NCI-H128 (cell line): ENCODE results near the gene KCNN3.

Experiments used
- DNase-seq: peaks from one replicate; lab custom pipeline; 2025; ENCODE audit not compliant: unreplicated experiment; lab: John Stamatoyannopoulos, UW

KCNN3 gene

DNA sequence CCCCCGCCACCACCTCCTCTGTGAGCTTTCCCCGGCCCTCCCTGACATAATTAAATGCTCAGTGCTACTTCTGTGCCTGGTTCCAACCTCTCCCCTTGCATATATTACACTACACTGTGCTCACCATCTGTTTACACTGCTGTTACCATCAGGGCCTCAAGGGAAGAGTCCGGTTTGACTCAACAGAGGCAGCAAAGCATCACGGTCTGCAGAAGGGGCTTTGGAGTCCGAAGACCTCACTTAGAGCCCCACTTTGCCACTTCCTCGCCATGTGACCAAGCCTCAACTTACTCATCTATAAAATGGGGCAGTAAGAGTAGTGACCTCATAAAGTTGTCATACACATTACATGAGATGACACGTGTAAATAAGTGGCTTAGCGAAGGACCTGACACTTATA is 27.4 kb downstream of the KCNN3 start:
- no peak for DNase-seq

DNA sequence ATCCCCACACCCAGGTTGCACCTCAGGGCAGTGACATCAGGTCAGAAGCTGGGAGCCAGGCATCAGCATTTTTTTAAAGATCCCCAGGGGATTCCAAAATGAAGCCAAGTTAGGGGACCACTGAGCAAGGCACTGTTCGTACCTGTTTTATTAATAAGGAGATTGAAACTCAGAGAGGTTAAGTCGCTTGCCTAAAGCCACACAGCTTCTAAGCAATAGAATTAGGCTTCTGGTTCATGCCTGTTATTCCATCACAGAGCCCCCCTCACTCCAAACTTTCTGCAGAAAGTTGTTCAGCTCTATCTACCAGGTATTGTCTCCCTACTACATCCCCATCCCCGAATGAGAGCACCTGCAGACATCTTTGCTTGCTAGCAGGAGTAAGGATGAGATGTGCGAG is 28.7 kb downstream of the KCNN3 start:
- no peak for DNase-seq

DNA sequence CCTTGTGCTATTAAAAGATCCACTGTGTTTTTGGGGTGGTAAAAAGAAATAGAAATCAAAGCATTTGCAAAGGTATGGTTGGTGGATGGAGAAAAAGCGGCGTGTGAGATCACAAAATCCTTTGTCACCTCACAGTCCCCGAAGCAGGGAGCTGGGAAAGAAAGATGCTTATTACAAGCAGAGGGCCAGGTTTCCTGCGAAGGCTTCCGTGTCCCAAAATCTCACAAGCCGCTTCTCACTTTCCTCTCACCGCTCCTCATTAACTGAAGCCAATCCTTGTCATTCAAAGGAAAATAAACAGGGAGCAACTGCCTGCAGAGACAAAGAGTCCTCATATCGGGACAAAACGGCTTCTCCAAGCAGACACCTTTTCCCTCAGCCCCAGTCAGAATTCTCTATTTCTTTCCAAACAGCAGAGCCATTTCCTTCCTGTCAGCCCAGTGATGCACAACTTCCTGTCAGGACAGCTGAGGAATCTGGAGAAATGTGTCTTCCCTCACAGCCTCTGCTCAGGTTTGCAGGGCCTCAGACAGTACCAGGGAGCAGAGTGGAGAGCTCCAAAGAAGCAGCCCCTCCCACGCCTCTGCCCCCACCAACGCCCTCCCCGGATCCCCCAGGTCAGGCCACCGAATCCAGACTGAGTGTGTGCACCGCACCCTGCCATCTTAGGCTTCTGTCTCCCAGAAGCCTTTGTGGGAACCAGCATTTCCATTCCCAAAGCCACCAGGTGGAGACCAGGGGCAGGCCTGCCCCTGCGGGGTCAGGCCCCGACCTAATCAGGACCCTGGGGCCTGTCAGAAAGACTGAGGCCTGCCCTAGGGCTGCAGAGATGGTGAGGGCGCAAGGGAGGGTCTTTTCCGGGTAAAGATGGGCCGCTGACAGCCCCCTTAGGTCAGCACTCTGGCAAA is 29.6 kb downstream of the KCNN3 start:
- no peak for DNase-seq

DNA sequence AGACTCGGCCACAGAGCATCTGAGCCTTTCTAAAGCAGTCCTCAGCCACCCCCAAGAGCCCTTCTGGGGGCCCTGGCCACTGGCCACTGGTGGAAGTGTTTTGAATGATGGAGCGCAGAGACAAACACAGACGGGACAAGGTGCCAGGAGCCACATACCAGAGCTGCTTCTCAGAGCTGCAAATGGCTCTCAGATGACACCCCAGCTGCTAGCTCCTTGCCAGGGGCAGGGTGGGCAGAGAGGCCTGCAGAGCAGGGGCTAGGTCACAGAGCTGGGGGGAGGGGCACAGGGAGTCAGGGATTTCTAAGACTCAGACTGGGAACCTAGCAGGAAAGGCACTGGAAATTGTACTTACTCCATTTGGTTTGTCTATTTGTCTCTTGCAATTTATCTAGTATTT is 30.4 kb downstream of the KCNN3 start:
- no peak for DNase-seq

DNA sequence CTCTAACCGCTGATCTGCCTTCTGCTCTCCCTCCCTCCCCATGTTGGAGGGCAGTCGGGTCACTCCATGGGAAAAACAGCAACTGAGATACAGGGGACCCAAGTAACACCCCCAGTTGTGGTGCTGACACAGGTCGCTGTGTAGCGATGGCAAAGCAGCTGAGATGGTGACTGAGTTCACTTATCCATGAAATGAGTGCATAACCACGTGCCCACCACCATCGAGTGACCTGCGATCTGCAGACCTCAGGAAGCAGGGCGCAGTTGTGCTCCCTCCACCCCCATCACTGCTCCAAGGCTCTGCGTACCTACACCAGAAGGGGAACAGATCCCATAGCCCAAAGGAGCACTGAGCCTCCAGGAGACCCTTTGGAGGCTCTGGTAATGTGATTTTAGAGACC is 31.1 kb downstream of the KCNN3 start:
- DNase-seq, result no peak

DNA sequence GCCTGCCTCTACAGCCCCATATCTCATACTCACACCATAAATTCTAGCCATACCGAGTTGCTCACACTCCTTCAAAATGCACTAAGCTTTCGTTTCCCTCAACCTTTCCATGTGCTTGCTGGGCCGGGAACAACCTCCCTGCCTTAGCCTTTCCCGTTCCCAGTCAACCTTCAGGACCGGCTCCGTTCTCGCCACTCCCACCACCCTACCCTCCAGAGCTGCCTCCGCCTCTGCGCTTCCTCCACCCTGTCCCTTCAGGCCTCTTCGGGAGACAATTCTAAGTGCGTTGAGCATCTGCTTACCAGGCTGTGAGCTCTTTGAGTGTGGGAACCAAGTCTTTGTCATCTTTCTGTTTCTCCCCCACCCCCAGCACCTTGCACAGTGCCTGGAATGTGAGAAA is 31.6 kb downstream of the KCNN3 start:
- DNase-seq, result no peak

DNA sequence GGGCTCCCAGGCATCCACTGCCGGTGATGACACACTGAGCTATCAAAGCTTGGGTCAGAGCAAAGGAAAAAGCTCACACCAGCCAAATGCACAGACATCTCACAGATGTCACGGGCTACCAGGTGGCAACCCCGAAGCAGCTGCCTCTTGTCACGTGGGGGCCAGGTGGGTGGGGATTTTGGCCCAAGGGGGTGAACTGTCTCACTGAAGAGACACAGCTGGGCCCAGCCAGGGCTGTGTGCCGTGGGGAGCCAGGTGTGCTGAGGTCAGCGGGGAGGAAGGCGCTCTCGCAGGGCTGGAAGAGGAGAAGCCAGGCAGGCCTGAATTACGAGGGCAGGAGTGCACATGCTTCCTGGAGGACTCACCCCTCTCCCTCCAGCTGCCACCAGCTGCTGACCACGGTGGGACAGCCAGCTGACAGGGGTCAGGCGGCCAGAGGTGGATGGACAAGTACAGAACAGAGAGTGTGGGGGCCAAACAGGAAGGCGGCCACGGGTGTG is 32.4 kb downstream of the KCNN3 start:
- no peak for DNase-seq

DNA sequence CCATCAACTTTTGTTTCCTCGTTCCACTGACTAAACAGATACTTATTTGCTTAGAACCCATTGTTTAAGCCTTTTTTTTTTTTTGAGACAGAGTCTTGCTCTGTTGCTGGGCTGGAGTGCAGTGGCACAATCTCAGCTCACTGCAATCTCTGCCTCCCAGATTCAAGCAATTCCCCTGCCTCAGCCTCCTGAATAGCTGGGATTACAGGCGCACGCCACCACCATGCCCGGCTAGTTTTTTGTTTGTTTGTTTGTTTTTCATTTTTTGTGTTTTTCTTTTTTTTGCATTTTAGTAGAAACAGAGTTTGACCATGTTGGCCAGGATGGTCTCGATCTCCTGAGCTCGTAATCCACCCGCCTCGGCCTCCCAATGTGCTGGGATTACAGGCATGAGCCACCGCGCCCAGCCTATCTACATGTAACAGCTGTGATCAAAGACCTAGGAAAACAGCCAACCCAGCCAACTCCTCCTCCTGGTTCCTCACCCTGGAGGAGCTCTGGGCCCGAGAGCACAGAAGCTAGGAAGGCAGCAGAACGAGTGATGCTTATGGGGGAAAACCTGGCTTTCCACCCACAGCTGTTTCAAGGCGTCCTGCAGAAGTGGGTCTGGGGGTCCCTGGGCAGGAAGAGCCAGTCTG is 32.9 kb downstream of the KCNN3 start:
- no peak for DNase-seq

DNA sequence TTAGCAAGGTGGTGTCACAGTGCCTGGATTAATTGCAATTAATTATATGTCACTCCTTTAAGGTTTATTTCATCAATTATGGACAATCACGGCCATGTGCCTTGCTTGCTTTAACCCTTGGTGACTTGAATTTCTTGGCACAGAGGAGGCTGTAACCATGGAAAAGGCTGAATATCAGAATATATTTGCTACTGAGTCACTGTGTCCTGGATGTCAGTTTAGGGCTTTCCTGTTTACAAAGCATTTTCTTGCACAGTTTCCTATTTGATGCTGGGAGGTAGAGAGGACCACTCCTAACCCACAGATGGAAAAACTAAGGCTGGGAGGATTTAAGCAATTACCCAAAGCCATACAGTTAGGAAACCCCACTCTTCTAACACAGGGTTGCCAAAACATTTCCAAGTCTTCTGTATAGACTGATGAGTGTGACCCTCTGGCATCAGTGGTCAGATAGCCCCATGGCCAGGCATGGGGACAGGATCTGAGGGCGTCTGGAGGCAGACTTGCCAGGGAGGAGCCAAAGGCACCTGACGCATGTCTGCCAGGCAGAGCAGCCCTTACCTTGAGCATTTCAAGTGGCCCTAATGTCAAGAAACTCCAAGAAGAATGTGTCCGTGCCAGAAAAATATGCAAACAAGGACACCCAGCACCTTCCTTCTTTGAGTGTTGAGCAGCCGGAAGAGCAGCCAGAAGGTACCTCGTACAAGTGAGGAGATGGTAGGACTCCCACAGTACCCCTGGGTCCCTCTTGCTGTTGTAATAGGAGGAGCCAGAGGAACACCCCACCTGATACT is 34.4 kb downstream of the KCNN3 start:
- DNase-seq, result no peak

DNA sequence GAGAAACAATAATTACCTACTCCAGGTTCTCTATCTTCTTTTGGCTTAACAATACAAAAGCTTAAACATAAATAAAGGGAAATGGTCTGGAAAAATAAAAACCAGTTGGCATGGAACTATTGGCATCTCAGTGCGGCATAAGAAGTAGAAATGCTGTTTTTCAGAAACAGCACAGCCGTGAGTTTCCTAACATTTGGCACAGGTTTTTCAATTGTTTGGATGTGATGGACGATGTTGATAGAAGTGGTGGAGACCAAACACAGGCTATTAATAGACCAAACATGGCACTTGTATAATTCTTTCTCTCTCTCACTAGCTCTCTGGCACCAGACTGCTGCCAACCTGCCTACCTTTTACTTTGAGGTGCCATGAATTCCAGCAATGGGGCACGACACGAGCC is 36.2 kb downstream of the KCNN3 start:
- no peak for DNase-seq

DNA sequence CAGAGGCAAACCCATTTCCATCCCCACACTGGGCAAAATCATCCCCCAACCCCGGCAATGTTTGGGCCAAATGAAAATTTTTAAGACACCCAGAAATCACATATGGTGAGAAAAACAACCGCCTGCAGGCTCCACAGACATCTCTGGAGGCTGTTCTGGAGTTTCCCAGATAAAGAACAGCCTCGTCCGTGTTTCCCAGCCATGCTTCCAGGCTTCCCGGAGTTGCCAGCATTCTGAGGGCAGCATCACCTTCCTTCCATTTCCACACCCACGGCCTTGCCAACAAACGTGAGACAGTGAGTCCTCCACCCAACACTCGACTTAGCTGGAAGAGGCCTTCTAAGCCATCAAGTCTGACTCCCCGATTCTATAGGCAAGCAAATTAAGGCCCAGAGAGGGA is 36.9 kb downstream of the KCNN3 start:
- no peak for DNase-seq

DNA sequence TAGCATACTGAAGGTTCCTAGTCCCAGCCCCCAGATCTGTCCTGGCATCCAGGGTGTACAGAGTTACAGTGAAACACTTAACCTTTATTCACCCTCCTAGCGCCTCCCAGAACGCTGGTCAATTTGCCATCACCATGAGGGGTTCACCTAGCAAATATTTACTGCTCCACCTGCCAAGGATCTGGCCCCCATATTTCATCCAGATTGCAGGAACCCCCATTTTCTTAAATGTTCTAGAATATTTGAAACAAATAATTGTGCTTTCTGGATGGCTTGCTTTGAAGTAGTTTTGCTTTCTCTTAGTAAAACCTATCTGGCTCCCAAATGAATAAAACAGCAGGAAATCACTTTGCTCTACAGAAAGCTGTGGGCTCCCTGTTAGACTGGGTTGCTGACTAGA is 37.7 kb downstream of the KCNN3 start:
- DNase-seq, result no peak

DNA sequence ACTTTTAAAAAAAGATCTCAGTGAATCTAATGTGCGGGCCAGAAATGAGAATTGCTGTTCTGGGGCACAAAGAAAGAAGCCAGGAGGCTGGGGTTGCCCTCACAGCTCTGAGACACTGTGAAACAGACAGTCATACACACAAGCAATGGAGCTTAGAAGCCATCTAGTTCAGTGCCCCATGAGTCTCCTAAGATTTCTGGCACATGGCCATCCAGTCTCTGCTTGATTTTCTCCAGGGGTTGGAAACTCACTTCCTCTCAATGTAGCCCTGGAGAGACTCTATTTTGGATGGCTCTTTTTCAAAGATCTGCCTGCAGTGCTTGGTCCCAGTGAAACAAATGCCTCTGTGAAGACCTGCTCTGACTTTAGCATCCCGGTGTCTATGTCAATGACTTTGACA is 38.6 kb downstream of the KCNN3 start:
- no peak for DNase-seq

DNA sequence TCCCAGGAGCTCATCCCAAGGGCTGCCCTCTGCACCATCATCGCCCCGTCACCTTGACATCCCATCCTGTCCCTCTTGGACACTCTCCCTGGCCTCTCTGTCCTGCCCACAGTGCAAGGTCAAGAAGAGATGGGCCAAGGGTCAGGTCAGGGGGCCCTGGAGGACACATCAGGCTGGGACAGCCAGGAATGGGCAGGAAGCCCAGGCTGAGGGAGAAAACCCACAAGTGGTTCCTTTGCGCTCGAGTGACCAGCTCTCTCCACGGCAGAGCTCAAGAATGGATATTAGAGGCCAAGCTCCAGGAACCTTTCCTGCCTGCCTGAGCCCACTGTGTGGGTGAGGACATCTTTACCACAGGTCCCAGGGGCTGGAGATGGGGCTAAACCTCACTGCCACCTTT is 41.0 kb downstream of the KCNN3 start:
- DNase-seq, result no peak

DNA sequence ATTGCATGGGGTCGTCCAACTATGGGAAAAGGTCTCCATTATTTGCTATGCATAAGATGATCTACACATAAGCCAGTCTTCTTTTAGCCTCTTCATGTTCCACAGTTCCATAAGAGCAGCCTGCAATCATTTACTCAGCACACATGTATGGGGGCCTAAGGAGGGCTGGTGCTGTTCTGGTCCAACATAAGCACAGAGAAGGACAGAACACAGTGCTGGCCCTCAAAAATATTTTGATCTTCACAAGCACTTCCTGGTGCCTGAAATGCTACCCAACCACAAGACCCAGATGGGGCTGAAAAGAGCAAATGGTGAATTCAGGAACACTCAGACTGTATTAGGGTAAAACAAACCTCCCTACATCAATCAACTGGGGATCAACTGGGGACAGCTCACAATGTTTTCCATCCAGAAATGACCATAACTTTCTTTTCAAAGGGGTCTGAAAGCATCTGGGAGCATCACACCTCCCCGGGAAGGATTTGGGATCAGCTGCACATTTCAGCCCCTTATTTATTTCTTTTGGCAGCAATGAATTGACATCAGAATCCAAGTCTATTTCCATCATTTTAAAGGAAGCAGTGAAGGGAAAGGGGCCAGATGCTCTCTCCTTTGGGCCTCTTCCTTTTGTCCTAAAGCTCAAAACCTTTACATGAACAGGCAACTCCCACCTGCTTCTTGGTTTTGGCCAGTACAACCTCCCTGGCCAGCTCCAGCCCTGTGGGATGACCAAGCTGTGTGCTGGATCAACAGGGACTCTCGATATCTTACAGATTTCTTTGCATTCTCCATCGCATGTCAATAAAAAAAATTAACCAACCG is 45.7 kb downstream of the KCNN3 start:
- DNase-seq, result no peak

DNA sequence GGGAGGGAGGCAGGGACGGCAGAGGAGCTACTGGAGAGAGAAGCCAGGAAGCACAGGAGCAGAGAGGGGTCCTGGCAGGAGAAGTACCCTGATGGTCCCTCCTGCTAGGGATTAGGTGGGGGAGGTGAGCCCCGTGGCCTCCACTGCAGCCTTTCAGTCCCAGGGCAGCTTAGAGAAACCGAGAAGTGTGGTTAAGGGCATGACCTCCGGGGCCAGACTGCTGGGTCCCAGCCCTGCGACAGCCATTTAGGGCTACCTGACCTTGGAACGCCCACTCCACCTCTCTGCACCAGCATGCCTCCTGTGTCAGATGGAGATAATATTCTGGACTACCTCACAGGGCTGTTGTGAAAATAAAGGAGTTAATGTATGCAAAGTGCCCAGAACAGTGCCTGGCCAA is 47.4 kb downstream of the KCNN3 start:
- no peak for DNase-seq

DNA sequence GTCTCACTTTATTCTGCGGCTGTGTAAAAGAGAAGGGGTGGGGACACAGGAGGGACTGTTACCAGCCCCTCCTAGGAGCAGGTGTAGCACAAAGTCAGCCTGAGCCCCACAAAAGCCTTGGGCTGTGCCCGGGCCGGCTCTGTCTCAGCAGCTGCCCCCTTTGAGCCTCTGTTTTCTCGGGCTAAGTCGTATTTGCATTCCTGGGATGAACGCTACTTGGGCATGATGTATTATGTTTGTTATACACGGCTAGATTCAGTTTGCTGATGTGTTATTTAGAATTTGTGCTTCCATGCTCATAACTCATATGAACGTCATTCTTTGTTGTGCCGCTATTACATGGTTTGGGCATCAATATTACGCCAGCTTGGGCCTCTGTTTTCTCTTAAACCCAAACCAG is 47.8 kb downstream of the KCNN3 start:
- DNase-seq, result no peak

DNA sequence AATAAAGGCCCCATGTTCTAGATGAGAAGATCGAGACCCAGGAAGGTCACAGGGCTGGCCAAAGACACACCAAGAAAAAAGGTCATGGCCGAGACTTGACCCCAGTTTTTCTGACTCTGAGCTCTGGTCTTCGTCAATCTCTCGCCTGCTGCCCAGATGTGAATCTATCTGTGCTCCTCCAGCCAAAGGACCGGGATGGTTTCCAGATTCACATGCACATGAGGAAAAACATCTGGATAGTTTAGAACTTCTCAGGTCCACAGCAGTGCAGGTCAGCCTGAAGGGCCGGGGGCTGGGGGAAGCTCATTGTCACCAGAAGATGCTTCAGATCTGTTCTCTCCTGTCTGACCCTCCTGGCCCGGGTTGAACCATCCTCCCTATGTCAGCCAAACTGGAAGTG is 49.0 kb downstream of the KCNN3 start:
- no peak for DNase-seq

DNA sequence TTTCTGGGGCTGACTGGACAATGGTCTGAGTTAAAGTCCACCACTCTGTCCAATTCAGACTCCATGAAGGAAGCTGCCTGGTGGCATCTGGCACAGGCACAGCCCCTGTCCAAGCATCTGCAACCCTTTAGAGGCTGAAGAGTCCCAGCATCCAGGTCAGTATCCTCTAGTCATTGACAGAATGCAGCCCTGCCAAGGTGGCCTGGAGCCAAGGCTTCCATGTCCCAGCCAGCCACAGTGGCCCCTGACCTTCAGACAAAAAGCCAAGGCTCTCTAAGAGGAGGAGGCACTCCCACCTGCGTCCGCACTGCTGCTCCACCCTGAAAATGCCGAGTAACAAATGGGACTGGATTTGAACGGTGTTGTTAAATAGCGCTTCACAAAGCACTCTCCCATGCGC is 49.4 kb downstream of the KCNN3 start:
- no peak for DNase-seq

DNA sequence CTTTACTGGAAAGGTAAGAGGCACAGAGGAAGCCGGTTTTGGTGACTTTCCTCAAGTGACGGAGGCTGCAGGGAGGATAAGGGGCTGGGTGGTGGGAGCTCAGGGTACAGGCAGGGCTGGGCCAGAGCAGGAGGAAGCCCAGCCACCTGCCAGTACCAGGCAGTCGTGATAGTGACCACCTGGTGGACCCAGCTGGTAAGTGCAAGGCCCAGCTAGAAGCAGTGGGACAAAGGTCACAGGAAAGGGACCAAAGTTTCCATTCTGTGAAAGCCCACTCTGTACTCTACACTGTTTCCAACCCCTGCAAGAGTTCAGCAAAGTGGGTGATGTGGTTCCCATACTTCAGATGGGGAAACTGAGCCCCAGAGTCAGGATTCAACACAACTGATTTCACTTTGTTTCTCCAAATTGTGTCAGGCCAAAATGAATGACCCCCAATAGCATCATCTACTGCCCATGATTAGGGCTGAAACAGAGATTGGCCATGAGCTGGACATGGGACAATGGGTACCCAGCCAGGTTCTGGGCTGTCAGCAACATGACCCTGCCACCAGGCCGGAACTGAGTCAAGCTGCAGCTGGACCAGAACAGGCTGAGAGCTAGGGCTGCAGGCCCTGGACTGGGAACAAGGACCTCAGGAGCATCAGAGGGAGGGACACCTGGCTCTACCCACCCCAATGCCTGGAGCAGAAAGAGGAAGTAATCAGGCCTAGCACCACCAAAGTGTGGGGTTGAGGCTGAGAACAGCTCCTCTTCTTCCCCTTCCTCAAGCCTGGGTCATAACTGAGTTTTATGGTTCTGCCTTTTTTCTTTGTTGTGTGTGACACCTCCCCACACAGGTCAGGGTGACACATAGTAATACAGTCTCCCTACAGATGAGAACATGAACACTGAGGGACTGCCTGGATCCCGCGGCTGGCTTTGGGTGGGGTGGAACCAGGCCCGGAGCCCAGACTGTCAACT is 50.2 kb downstream of the KCNN3 start:
- no peak for DNase-seq
